NB4 (cell line): ENCODE results near the gene PTPRG.
"Not testable (repeated sequence)": the region's sequence is repeated elsewhere in the genome, so short reads cannot be mapped to it uniquely, and the experiment has no call there.

Experiments used
- POLR2A ChIP-seq: IDR thresholded peaks from 2 replicates; pipeline ENCODE4 v1.6.1; 2011; ENCODE audit warnings: mild to moderate bottlenecking; ENCODE audit not compliant: insufficient read length; ENCODE audit errors: extremely low read depth
- TF ChIP-seq, protein P1 (sequence below): IDR thresholded peaks from one replicate; pipeline ENCODE4 v1.5.1; 2012; ENCODE audit warnings: low read depth, low read length

DNA sequence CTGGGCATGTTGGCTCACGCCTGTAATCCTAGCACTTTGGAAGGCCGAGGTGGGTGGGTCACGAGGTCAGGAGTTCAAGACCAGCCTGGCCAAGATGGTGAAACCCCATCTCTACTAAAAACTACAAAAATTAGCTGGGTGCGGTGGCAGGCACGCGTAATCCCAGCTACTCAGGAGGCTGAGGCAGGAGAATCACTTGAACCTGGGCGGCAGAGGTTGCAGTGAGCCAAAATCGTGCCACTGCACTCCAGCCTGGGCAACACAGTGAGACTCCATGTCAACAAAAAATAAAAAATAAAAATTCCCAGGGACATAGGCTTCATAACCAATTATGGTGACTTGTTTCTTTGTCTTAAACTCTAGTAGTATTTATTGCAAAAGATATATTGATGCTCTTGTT is 155.3 kb downstream of the PTPRG start:
- TF ChIP-seq, protein P1, sequence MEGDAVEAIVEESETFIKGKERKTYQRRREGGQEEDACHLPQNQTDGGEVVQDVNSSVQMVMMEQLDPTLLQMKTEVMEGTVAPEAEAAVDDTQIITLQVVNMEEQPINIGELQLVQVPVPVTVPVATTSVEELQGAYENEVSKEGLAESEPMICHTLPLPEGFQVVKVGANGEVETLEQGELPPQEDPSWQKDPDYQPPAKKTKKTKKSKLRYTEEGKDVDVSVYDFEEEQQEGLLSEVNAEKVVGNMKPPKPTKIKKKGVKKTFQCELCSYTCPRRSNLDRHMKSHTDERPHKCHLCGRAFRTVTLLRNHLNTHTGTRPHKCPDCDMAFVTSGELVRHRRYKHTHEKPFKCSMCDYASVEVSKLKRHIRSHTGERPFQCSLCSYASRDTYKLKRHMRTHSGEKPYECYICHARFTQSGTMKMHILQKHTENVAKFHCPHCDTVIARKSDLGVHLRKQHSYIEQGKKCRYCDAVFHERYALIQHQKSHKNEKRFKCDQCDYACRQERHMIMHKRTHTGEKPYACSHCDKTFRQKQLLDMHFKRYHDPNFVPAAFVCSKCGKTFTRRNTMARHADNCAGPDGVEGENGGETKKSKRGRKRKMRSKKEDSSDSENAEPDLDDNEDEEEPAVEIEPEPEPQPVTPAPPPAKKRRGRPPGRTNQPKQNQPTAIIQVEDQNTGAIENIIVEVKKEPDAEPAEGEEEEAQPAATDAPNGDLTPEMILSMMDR, result not testable (repeated sequence)
- TF ChIP-seq POLR2A, result not testable (repeated sequence)
